Measurements from ENCODE around the gene TRAF2. TPM values are rescaled to one million over a fixed set of nuclear protein-coding genes. Genes with fewer than 3 reads are reported as not detected.

TRAF2 gene
- total and polyA plus RNA-seq, 2 of the 13 experiments (the other 11 are each of a cell fraction or from before 2014, with no cell fraction given), result 12.4 to 13.6 TPM

- Histone ChIP-seq H3K27me3 (ENCODE audit: control insufficient read depth in 1 of 2, insufficient read depth in 2 of 2, low read length in 2 of 2) (no peaks in the 10 kb centered on the region), H3K9ac (ENCODE audit: insufficient read depth, low read depth, low read length) (no peak overlapping the region), H3K4me2 (ENCODE audit: low read depth, low read length) (no peak overlapping the region), H4K20me1 (ENCODE audit: insufficient read depth, low read length) (0 out of 2 replicates have a peak, but pooled peaks cover 7% of the 10 kb centered on the region), H3K79me2 (ENCODE audit: insufficient read depth, low read length) (peaks cover 20% of the 10 kb centered on the region), H3K4me3 (replicated peaks in 1 of 3; ENCODE audit: insufficient read depth in 1 of 3, low read depth in 2 of 3, low read length in 3 of 3) (no peak overlapping the region), H3K4me1 (ENCODE audit: insufficient read depth, low read length) (peaks cover 42% of the 10 kb centered on the region), H2AFZ (ENCODE audit: low read length) (no peak overlapping the region), H3K9me3 (ENCODE audit: low read length) (no peaks in the 10 kb centered on the region), H3K27ac (ENCODE audit: extremely low read length, insufficient read depth, low read length) (no peak overlapping the region), H3K36me3 (replicated peaks in 1 of 2; ENCODE audit: control insufficient read depth in 1 of 2, insufficient read depth in 2 of 2, low read length in 2 of 2) (peaks cover 17 to 37% of the 10 kb centered on the region in 2 experiments)
- ATAC-seq (no peak), FAIRE-seq (no peak), DNase-seq (ENCODE audit: low spot score) (no peak)
- intact Hi-C loops (cut with micrococcal nuclease; ENCODE audit: unreplicated experiment), result no loop called here
- no TSS peak for BruUV-seq (replicated peaks)
- TF ChIP-seq RBM39 (IDR thresholded peaks at IDR 0.05; ENCODE audit: low read depth, low read length, poor library complexity, severe bottlenecking) (peak; percentile 28), RBFOX2 (IDR thresholded peaks at IDR 0.05; ENCODE audit: low read depth, low read length) (peak; percentile 80), ZNF225 (CRISPR knock-in tag; IDR thresholded peaks at IDR 0.05) (no peak), HCFC1 (IDR thresholded peaks at IDR 0.05; ENCODE audit: low read depth, low read length) (no peak), AGO2 (optimal IDR thresholded peaks at IDR 0.05; ENCODE audit: low read depth, low read length) (peak; percentile 92), AGO1 (IDR thresholded peaks at IDR 0.05; ENCODE audit: low read depth, low read length, poor library complexity, severe bottlenecking) (peak; percentile 94), ATF7 (IDR thresholded peaks at IDR 0.05) (no peak), ATF7 (CRISPR knock-in tag; IDR thresholded peaks at IDR 0.05) (no peak), HNRNPL (IDR thresholded peaks at IDR 0.05; ENCODE audit: low read depth, low read length) (peak; percentile 62; the same call in 1 of the 2 replicates), POLR2G (IDR thresholded peaks at IDR 0.05; ENCODE audit: low read depth, low read length) (0 out of 2 replicates have a peak, but pooled peaks have one; percentile 9), MAFK (conservative IDR thresholded peaks at IDR 0.05 in 1 of 2, IDR thresholded peaks at IDR 0.05 in 1 of 2; ENCODE audit: low read length in 2 of 2) (no peak), ZSCAN29 (CRISPR knock-in tag; conservative IDR thresholded peaks at IDR 0.05) (no peak), ZNF672 (CRISPR knock-in tag; IDR thresholded peaks at IDR 0.05) (no peak), RORA (CRISPR knock-in tag; IDR thresholded peaks at IDR 0.05) (no peak), AKAP8 (CRISPR knock-in tag; IDR thresholded peaks at IDR 0.05) (peak; percentile 47; the same call in 1 of the 2 replicates), PCBP1 (IDR thresholded peaks at IDR 0.05; ENCODE audit: borderline replicate concordance, low read depth, low read length) (no peak), SSRP1 (CRISPR knock-in tag; IDR thresholded peaks at IDR 0.05) (peak; percentile 12; the same call in 1 of the 2 replicates), ZNF563 (CRISPR knock-in tag; IDR thresholded peaks at IDR 0.05) (no peak)
- ChIA-PET POLR2A (interaction anchor here (0.8 to 5.0 kb wide), 7 partner anchors 9 to 40 kb away, joined by 3 to 29 read pairs (median 5); partner anchors contain the start of gene TRAF2), CTCF (ENCODE audit: low intra/inter-chr PET ratio, low total read pairs) (no interaction called here)
- 98% methylated on average over 12 of the region's 22 CpGs for WGBS (ENCODE audit: low lambda C conversion rate)
- in situ Hi-C loops (cut with HindIII; ENCODE audit: extremely low pct_ligation_motif_present, low pct_unique_long_range_greater_than_20kb), result no loop called here
Measured at GRCh38 chr9:136860933-136861873, 25.1 kb upstream of the TRAF2 start.
